Tibial nerve (tissue), 4 donors: ENCODE measurements around the gene TMEM213.

ENCODE experiments used
- CTCF ChIP-seq, 5 experiments: fragments of 200-600 bp in 3 of 5; fragments of 450-650 bp in 2 of 5; sonication (generic) in 3 of 5; IDR thresholded peaks; one replicate each; pipeline ENCODE4 v1.5.1; 2016 to 2019; ENCODE audit warnings: antibody characterized with exemption in 5 of 5, mild to moderate bottlenecking in 3 of 5, moderate library complexity in 2 of 5
- EP300 ChIP-seq, 2 donors: sonication (generic); formaldehyde crosslinking; IDR thresholded peaks; one replicate each; pipeline ENCODE4 v1.6.1; 2017; ENCODE audit warnings: antibody characterized with exemption in 2 of 2, mild to moderate bottlenecking in 1 of 2
- POLR2A ChIP-seq, 2 donors: fragments of 450-650 bp; IDR thresholded peaks; one replicate each; pipeline ENCODE4 v1.6.1; 2017; ENCODE audit warnings: antibody characterized with exemption in 2 of 2, mild to moderate bottlenecking in 2 of 2, moderate library complexity in 2 of 2

DNA sequence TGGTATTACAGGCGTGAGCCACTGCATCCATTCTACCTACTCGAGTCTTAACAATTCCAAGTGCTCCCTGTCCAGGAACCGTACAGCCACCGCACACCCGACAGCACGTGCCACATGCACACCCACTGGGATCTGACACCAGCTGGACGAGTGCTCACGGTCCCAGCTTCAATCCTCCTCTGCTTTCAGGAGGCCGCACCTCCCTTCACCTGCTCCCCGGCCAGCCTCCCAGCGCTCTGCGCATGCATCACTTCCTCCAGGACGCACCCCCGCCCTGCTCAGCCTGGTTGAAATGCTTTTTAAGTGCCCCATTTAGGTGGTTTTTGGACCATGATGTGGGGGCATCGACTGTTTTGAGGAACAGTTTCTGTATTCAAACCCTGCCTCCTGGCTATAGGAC is 47.3 kb upstream of the TMEM213 start:
- TF ChIP-seq CTCF (IDR thresholded peaks at IDR 0.05) (no peak), POLR2A (IDR thresholded peaks at IDR 0.05) (no peak), EP300 (IDR thresholded peaks at IDR 0.05) (no peak)
